ENCODE data around the gene SMIM33.
"Not testable (repeated sequence)": the region's sequence is repeated elsewhere in the genome, so short reads cannot be mapped to it uniquely, and the experiment has no call there.

The SMIM33 gene

DNA sequence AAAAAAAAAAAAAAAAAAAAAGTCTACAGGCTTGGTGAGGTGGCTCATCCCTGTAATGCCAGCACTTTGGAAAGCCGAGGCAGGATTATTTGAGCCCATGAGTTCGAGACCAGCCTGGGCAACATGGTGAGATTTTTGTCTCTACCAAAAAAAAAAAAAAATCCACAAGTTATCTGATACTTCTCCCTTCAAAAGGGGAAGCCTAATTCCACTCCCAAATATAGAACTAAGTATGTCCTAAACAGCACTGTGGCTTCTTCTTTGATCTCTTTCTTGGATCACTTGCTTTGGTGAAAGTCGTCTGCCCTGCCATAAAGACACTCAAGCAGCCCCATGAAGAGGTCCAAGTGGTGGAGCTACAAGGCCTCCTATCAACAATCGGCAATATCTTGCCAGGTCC is 30.6 kb downstream of the SMIM33 start (continued):
- TF ChIP-seq ARNTL (CRISPR knock-in tag; IDR thresholded peaks at IDR 0.05; ENCODE audit: borderline replicate concordance, low read depth) (no peak), ISL1 (CRISPR knock-in tag; IDR thresholded peaks at IDR 0.05) (no peak), TCF4 (CRISPR knock-in tag; IDR thresholded peaks at IDR 0.05; ENCODE audit: borderline replicate concordance) (no peak)
- TF ChIP-seq, protein P1, sequence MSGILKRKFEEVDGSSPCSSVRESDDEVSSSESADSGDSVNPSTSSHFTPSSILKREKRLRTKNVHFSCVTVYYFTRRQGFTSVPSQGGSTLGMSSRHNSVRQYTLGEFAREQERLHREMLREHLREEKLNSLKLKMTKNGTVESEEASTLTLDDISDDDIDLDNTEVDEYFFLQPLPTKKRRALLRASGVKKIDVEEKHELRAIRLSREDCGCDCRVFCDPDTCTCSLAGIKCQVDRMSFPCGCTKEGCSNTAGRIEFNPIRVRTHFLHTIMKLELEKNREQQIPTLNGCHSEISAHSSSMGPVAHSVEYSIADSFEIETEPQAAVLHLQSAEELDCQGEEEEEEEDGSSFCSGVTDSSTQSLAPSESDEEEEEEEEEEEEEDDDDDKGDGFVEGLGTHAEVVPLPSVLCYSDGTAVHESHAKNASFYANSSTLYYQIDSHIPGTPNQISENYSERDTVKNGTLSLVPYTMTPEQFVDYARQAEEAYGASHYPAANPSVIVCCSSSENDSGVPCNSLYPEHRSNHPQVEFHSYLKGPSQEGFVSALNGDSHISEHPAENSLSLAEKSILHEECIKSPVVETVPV (CRISPR knock-in tag; IDR thresholded peaks at IDR 0.05), result no peak

DNA sequence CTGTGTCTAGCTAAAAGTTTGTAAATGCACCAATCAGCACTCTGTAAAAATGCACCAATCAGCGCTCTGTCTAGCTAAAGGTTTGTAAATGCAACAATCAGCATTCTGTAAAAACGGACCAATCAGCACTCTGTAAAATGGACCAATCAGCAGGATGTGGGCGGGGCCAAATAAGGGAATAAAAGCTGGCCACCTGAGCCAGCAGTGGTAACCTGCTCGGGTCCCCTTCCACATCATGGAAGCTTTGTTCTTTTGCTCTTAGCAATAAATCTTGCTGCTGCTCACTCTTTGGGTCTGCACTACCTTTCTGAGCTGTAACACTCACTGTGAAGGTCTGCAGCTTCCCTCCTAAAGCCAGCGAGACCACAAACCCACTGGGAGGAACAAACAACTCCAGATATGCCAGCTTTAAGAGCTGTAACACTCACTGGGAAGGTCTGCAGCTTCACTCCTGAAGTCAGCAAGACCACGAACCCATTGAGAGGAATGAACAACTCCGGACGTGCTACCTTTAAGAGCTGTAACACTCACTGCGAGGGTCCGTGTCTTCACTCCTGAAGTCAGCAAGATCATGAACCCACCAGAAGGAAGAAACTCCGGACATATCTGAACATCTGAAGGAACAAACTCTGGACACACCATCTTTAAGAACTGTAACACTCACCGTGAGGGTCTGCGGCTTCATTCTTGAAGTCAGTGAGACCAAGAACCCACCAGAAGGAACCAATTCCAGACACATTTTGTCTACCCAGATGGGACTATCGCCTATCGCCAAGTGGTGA is 32.4 kb downstream of the SMIM33 start:
- ATAC-seq, result not testable (repeated sequence)

DNA sequence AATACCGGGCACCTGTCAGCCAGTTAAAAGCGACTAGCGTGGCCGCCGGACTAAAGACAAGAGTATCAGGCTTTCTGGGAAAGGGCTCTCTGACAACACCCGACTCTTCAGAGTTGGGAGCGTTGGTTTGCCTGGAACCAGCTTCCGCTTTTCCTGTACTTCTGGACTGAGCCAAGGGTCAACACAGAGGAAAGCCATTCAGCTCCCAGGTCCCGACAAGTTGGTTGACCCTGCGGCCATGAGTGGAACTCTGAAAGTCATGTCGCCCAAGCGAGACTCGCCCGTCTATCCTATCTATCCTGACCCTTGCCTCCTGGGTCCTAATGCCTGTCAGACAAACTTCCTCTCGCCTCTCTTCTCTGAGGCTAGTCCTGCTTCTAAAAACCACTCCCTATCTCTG is 33.1 kb downstream of the SMIM33 start:
- not testable (repeated sequence) for ATAC-seq

DNA sequence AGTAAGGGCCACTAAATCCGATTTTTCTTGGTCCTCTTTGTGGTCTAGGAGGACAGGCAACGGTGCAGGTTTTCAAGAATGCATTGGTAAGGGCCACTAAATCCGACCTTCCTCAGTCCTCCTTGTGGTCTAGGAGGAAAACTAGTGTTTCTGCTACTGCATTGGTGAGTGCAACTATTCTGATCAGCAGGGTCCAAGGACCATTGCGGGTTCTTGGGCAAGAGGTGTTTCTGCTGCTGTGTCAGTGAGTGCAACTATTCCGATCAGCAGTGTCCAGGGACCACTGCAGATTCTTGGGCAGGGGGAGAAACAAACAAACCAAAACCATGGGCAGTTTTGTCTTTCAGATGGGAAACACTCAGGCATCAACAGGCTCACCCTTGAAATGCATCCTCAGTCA is 33.9 kb downstream of the SMIM33 start:
- not testable (repeated sequence) for ATAC-seq

DNA sequence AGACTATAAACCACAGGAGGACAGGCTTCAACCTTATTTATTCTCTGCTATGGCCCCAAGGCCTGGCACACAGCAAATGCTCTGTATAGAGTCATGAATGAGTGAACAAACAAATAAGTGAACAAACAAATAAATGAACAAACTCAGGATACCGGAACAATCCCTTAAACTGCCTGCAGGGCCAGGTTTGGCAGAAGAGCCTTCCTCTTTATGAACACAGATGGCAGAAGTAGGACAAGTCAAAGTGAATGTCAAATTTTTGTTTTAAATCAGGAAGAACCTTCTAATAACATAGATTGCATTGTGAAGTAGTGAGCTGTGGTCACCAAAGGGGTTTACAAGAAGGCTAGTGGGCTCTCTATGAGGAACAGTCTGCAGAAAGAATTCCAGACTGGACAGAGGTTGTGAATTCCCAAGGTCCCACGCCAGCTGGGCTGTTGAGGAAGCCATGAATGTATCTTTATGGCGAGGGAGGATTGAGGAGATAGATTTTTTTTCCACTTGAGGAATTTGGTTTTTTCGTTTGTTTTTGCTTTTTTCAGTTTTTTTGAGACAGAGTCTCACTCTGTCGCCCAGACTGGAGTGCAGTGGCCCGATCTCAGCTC is 42.1 kb downstream of the SMIM33 start:
- 0 out of 3 replicates have a peak, but pooled peaks have one; percentile 11 for ATAC-seq
- TF ChIP-seq ZNF8 (CRISPR knock-in tag; IDR thresholded peaks at IDR 0.05), result no peak
- no peak for TF ChIP-seq ISL1 (CRISPR knock-in tag; IDR thresholded peaks at IDR 0.05)
- no peak for TF ChIP-seq TOX (CRISPR knock-in tag; IDR thresholded peaks at IDR 0.05; ENCODE audit: borderline replicate concordance)

DNA sequence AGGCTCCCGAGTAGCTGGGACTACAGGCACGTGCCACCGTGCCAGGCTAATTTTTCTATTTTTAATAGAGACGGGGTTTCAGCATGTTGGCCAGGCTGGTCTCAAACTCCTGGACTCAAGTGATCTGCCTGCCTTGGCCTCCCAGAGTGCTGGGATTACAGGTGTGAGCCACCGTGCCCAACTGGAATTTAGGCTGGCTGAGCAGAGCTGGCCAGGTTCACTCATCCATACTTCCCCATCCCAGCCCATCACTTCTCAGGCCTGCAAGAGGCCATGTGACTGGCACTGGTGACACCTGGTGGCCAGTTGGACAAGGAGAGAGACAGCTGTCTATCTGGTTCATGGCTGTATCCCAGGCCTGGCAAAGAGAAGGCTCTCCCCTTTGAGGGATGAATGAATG is 42.6 kb downstream of the SMIM33 start:
- peak; percentile 91 for ATAC-seq

DNA sequence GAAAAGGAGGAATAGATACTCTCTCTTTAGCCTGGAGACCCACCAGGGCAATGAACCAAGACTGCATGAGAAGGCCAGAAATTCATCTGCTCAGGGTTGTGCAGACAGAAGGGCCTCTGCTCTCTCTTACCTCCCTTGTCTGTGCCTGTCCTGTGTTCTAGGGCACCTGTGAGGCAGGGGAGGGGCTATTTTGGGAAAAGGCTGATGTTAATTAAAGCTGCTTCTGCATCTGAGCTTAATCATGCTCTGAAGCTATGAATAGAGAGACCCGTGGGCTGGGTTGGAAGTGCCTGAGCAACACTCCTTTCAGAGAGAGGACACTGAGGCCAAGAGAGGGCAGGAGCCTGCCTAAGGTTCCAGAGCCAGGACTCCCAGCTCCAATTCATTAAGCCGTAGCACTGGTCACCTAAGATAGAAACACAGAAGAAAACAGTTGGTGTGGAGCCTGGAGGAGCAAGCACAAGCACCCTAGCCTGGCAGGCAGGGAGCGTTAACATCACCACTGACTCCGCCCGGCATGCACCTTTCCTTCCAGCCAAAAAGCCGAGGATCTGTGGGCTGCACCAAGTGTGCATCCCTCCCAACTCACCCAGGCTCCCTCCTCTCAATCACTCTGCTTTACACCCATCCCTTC is 43.2 kb downstream of the SMIM33 start:
- TF ChIP-seq ISL1 (CRISPR knock-in tag; IDR thresholded peaks at IDR 0.05) (no peak), OSR1 (CRISPR knock-in tag; IDR thresholded peaks at IDR 0.05) (no peak), BACH2 (CRISPR knock-in tag; IDR thresholded peaks at IDR 0.05; ENCODE audit: borderline replicate concordance) (no peak), ZNF70 (CRISPR knock-in tag; IDR thresholded peaks at IDR 0.05) (no peak)
- ATAC-seq, result peak; percentile 31

DNA sequence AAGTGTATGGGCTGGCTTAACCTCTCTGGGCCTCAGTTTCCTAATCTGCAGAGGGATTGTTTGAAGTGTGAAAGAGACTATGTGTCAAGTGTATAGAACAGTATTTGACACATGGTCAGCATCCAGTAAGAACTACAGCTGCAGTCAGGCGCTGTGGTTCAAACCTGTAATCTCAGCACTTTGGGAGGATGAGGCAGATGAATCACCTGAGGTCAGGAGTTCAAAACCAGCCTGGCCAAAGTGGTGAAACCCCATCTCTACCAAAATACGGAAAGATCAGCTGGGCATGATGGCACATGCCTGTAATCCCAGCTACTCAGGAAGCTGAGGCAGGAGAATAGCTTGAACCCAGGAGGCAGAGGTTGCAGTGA is 43.7 kb downstream of the SMIM33 start:
- ATAC-seq, result no peak
- TF ChIP-seq BACH2 (CRISPR knock-in tag; IDR thresholded peaks at IDR 0.05; ENCODE audit: borderline replicate concordance) (no peak), ARNTL (CRISPR knock-in tag; IDR thresholded peaks at IDR 0.05; ENCODE audit: borderline replicate concordance, low read depth) (no peak), TOX (CRISPR knock-in tag; IDR thresholded peaks at IDR 0.05; ENCODE audit: borderline replicate concordance) (no peak), ISL1 (CRISPR knock-in tag; IDR thresholded peaks at IDR 0.05) (no peak), GLIS3 (CRISPR knock-in tag; IDR thresholded peaks at IDR 0.05) (no peak), ZNF70 (CRISPR knock-in tag; IDR thresholded peaks at IDR 0.05) (no peak), OSR1 (CRISPR knock-in tag; IDR thresholded peaks at IDR 0.05) (no peak), ZFP30 (CRISPR knock-in tag; IDR thresholded peaks at IDR 0.05) (no peak)
- TF ChIP-seq, protein P2, sequence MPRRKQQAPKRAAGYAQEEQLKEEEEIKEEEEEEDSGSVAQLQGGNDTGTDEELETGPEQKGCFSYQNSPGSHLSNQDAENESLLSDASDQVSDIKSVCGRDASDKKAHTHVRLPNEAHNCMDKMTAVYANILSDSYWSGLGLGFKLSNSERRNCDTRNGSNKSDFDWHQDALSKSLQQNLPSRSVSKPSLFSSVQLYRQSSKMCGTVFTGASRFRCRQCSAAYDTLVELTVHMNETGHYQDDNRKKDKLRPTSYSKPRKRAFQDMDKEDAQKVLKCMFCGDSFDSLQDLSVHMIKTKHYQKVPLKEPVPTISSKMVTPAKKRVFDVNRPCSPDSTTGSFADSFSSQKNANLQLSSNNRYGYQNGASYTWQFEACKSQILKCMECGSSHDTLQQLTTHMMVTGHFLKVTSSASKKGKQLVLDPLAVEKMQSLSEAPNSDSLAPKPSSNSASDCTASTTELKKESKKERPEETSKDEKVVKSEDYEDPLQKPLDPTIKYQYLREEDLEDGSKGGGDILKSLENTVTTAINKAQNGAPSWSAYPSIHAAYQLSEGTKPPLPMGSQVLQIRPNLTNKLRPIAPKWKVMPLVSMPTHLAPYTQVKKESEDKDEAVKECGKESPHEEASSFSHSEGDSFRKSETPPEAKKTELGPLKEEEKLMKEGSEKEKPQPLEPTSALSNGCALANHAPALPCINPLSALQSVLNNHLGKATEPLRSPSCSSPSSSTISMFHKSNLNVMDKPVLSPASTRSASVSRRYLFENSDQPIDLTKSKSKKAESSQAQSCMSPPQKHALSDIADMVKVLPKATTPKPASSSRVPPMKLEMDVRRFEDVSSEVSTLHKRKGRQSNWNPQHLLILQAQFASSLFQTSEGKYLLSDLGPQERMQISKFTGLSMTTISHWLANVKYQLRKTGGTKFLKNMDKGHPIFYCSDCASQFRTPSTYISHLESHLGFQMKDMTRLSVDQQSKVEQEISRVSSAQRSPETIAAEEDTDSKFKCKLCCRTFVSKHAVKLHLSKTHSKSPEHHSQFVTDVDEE (CRISPR knock-in tag; IDR thresholded peaks at IDR 0.05), result no peak
- TF ChIP-seq, protein P3, sequence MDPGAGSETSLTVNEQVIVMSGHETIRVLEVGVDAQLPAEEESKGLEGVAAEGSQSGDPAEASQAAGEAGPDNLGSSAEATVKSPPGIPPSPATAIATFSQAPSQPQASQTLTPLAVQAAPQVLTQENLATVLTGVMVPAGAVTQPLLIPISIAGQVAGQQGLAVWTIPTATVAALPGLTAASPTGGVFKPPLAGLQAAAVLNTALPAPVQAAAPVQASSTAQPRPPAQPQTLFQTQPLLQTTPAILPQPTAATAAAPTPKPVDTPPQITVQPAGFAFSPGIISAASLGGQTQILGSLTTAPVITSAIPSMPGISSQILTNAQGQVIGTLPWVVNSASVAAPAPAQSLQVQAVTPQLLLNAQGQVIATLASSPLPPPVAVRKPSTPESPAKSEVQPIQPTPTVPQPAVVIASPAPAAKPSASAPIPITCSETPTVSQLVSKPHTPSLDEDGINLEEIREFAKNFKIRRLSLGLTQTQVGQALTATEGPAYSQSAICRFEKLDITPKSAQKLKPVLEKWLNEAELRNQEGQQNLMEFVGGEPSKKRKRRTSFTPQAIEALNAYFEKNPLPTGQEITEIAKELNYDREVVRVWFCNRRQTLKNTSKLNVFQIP (CRISPR knock-in tag; IDR thresholded peaks at IDR 0.05; ENCODE audit: borderline replicate concordance, low read depth), result no peak
- TF ChIP-seq, protein P4, sequence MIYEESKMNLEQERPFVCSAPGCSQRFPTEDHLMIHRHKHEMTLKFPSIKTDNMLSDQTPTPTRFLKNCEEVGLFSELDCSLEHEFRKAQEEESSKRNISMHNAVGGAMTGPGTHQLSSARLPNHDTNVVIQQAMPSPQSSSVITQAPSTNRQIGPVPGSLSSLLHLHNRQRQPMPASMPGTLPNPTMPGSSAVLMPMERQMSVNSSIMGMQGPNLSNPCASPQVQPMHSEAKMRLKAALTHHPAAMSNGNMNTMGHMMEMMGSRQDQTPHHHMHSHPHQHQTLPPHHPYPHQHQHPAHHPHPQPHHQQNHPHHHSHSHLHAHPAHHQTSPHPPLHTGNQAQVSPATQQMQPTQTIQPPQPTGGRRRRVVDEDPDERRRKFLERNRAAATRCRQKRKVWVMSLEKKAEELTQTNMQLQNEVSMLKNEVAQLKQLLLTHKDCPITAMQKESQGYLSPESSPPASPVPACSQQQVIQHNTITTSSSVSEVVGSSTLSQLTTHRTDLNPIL (CRISPR knock-in tag; IDR thresholded peaks at IDR 0.05; ENCODE audit: low read depth), result no peak
- TF ChIP-seq, protein P5, sequence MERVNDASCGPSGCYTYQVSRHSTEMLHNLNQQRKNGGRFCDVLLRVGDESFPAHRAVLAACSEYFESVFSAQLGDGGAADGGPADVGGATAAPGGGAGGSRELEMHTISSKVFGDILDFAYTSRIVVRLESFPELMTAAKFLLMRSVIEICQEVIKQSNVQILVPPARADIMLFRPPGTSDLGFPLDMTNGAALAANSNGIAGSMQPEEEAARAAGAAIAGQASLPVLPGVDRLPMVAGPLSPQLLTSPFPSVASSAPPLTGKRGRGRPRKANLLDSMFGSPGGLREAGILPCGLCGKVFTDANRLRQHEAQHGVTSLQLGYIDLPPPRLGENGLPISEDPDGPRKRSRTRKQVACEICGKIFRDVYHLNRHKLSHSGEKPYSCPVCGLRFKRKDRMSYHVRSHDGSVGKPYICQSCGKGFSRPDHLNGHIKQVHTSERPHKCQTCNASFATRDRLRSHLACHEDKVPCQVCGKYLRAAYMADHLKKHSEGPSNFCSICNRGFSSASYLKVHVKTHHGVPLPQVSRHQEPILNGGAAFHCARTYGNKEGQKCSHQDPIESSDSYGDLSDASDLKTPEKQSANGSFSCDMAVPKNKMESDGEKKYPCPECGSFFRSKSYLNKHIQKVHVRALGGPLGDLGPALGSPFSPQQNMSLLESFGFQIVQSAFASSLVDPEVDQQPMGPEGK (CRISPR knock-in tag; IDR thresholded peaks at IDR 0.05; ENCODE audit: borderline replicate concordance), result no peak

All from SK-N-SH treated with all-trans-retinoic acid at 6 μM for 48 hours (cell line).